SK-N-SH (cell line): ENCODE results near the gene BMPR1A. TPM values are rescaled to one million over a fixed set of nuclear protein-coding genes. Genes with fewer than 3 reads are reported as not detected.

Source experiments
- CTCF ChIA-PET: fragments of 300-600, 350-600 bp; formaldehyde crosslinking; extraction: SDS; loops from one replicate; lab custom pipeline; 2021; lab: Yijun Ruan, JAX
- POLR2A ChIA-PET: fragments of 350-600 bp; sonication (Branson Sonifier 250); formaldehyde crosslinking; extraction: SDS; loops from one replicate; lab custom pipeline; 2020; ENCODE audit warnings: antibody characterized with exemption, inconsistent platforms; lab: Yijun Ruan, JAX
- DNase-seq: peaks from one replicate; pipeline ENCODE4 v3.0.0; 2012
- H2AFZ ChIP-seq: fragments of 200-600 bp; sonication (generic); 2 replicates; pipeline ENCODE4 v1.8.1; 2016; ENCODE audit warnings: antibody characterized with exemption, mild to moderate bottlenecking, low read depth
- H3F3A ChIP-seq: fragments of 200-600 bp; sonication (generic); replicated peaks from 2 replicates; pipeline ENCODE3; 2016; ENCODE audit warnings: antibody characterized with exemption, mild to moderate bottlenecking; ENCODE audit not compliant: insufficient read depth
- H3K27ac ChIP-seq, 2 experiments: fragments of 200-500 bp in 1 of 2; fragments of 200-600 bp in 1 of 2; sonication (Bioruptor generic) in 1 of 2; sonication (generic), shearing (Covaris generic) in 1 of 2; 2 replicates each; pipeline versions ENCODE4 v1.5.1 to v1.6.1; 2014 to 2016; ENCODE audit warnings: low read depth in 2 of 2, inconsistent platforms in 1 of 2, low read length in 1 of 2, mild to moderate bottlenecking in 1 of 2, mixed read lengths in 1 of 2
- H3K27me3 ChIP-seq: fragments of 200-600 bp; sonication (generic), shearing (Covaris generic); 2 replicates; pipeline ENCODE4 v1.6.1; 2016; ENCODE audit warnings: mixed run types; ENCODE audit not compliant: insufficient read depth
- H3K36me3 ChIP-seq, 2 experiments: fragments of 200-500 bp in 1 of 2; fragments of 200-600 bp in 1 of 2; sonication (Bioruptor generic) in 1 of 2; sonication (generic) in 1 of 2; replicated peaks in 1 of 2; 2 replicates each; pipeline versions ENCODE3 to v1.5.1; 2014 to 2016; ENCODE audit warnings: low read length in 1 of 2, mild to moderate bottlenecking in 1 of 2; ENCODE audit not compliant: insufficient read depth in 2 of 2, control insufficient read depth in 1 of 2
- H3K4me1 ChIP-seq, 2 experiments: fragments of 200-500 bp in 1 of 2; fragments of 200-600 bp in 1 of 2; sonication (Bioruptor generic) in 1 of 2; sonication (generic), shearing (Covaris generic) in 1 of 2; 2 replicates each; pipeline versions ENCODE4 v1.5.1 to v1.6.1; 2014 to 2016; ENCODE audit warnings: low read depth in 1 of 2, low read length in 1 of 2, mixed run types in 1 of 2; ENCODE audit not compliant: insufficient read depth in 2 of 2, control insufficient read depth in 1 of 2
- H3K4me2 ChIP-seq: fragments of 200-600 bp; sonication (generic), shearing (Covaris generic); 2 replicates; pipeline ENCODE4 v1.6.1; 2017; ENCODE audit warnings: mixed run types
- H3K4me3 ChIP-seq, 2 experiments: fragments of 200-500 bp in 1 of 2; fragments of 200-600 bp in 1 of 2; sonication (Bioruptor generic) in 1 of 2; sonication (generic), shearing (Covaris generic) in 1 of 2; 2 replicates each; pipeline versions ENCODE4 v1.5.1 to v1.8.1; 2014 to 2016; ENCODE audit warnings: low read depth in 2 of 2, inconsistent platforms in 1 of 2, low read length in 1 of 2, mild to moderate bottlenecking in 1 of 2, mixed read lengths in 1 of 2, moderate library complexity in 1 of 2
- H3K79me2 ChIP-seq: fragments of 200-600 bp; sonication (generic); 2 replicates; pipeline ENCODE4 v1.8.1; 2017; ENCODE audit warnings: mild to moderate bottlenecking; ENCODE audit not compliant: insufficient read depth
- H3K9ac ChIP-seq: fragments of 200-600 bp; sonication (generic); 2 replicates; pipeline ENCODE4 v1.6.1; 2017; ENCODE audit warnings: mixed run types
- H3K9me2 ChIP-seq: fragments of 200-600 bp; sonication (generic); 2 replicates; pipeline ENCODE4 v1.6.1; 2017; ENCODE audit warnings: mixed run types
- H3K9me3 ChIP-seq: fragments of 200-600 bp; sonication (generic); 2 replicates; pipeline ENCODE4 v1.6.1; 2017; ENCODE audit warnings: mixed run types, mild to moderate bottlenecking, moderate library complexity
- H4K20me1 ChIP-seq: fragments of 200-600 bp; sonication (generic); 2 replicates; pipeline ENCODE4 v1.6.1; 2017; ENCODE audit warnings: mild to moderate bottlenecking, mixed run types; ENCODE audit not compliant: insufficient read depth
- CHD2 ChIP-seq: fragments of 150-350 bp; IDR thresholded peaks from 2 replicates; pipeline ENCODE4 v1.6.1; 2018; ENCODE audit warnings: low read length; ENCODE audit not compliant: partially characterized antibody
- ELF1 ChIP-seq: IDR thresholded peaks from 2 replicates; pipeline ENCODE4 v1.4.0; 2012
- EZH2phosphoT487 ChIP-seq: fragments of 200-600 bp; sonication (generic); IDR thresholded peaks from 2 replicates; pipeline ENCODE4 v1.6.1; 2017; ENCODE audit warnings: low read depth, mixed run types, mild to moderate bottlenecking, antibody characterized with exemption, moderate library complexity, borderline replicate concordance
- FOXM1 ChIP-seq: IDR thresholded peaks from 2 replicates; pipeline ENCODE4 v1.4.0; 2012; ENCODE audit warnings: low read depth, mild to moderate bottlenecking
- GATA2 ChIP-seq: sonication (generic); formaldehyde crosslinking; IDR thresholded peaks from 2 replicates; pipeline ENCODE4 v1.5.0; 2020; ENCODE audit warnings: mild to moderate bottlenecking, missing genetic modification reagents
- MEF2A ChIP-seq: IDR thresholded peaks from 2 replicates; pipeline ENCODE4 v1.4.0; 2012; ENCODE audit warnings: low read depth, borderline replicate concordance
- MXI1 ChIP-seq: IDR thresholded peaks from 2 replicates; pipeline ENCODE4 v1.6.1; 2012; ENCODE audit warnings: mild to moderate bottlenecking, low read depth, low read length, improper control_type of control experiment
- NRF1 ChIP-seq: IDR thresholded peaks from 2 replicates; pipeline ENCODE4 v1.6.1; 2012; ENCODE audit warnings: low read depth, mild to moderate bottlenecking, low read length
- PBX3 ChIP-seq: IDR thresholded peaks from 2 replicates; pipeline ENCODE4; 2012
- POLR2AphosphoS5 ChIP-seq: IDR thresholded peaks from 2 replicates; pipeline ENCODE4 v1.6.1; 2012; ENCODE audit warnings: low read depth, low read length
- RAD21 ChIP-seq: IDR thresholded peaks from 2 replicates; pipeline ENCODE4 v1.6.1; 2012; ENCODE audit warnings: mild to moderate bottlenecking, low read length
- RXRA ChIP-seq: IDR thresholded peaks from 2 replicates; pipeline ENCODE4 v1.4.0; 2012; ENCODE audit warnings: low read depth, mild to moderate bottlenecking, borderline replicate concordance
- SIN3A ChIP-seq: IDR thresholded peaks from 2 replicates; pipeline ENCODE4 v1.6.1; 2012; ENCODE audit warnings: low read depth, mild to moderate bottlenecking, low read length, moderate library complexity, borderline replicate concordance
- TAF1 ChIP-seq: IDR thresholded peaks from 2 replicates; pipeline ENCODE4 v1.6.1; 2012; ENCODE audit warnings: low read depth, mild to moderate bottlenecking, low read length, moderate library complexity, borderline replicate concordance
- ZBTB33 ChIP-seq: IDR thresholded peaks from 2 replicates; pipeline ENCODE4 v1.4.0; 2012; ENCODE audit warnings: low read depth, borderline replicate concordance
- WGBS: methylation state at CpG from one replicate; pipeline ENCODE4 v1.1.6; 2017; ENCODE audit warnings: low lambda C conversion rate; 5-methylcytosine and 5-hydroxymethylcytosine counted together
- polyA plus RNA-seq, 3 experiments: library from polyadenylated mRNA; depleted of rRNA; stranded (reverse); fragments of >200 nt; gene quantifications; 2 replicates each; pipeline ENCODE4 v1.2.3, GENCODE V29; 2012
- TF ChIP-seq, protein P1 (sequence below): fragments of 150-350 bp; IDR thresholded peaks from 2 replicates; pipeline ENCODE4 v1.6.1; 2016; ENCODE audit warnings: mild to moderate bottlenecking, low read depth, low read length
- TF ChIP-seq, protein P2 (sequence below): IDR thresholded peaks from 2 replicates; pipeline ENCODE4 v1.6.1; 2012; ENCODE audit warnings: mild to moderate bottlenecking, low read depth, low read length, moderate library complexity

BMPR1A gene
- polyA plus RNA-seq, 1 of the 3 experiments (the other 2 are of a cell fraction), result 12.7 TPM

- Histone ChIP-seq H3F3A (no peaks in the 10 kb centered on the region), H3K27me3 (no peaks in the 10 kb centered on the region), H2AFZ (no peak overlapping the region), H3K4me2 (no peak overlapping the region), H3K9ac (no peak overlapping the region), H3K4me3 (no peak overlapping the region), H3K36me3 (no peaks in the 10 kb centered on the region), H3K4me1 (peaks cover 6 to 11% of the 10 kb centered on the region in 2 experiments; a peak in 2 of 4 replicates), H3K79me2 (no peaks in the 10 kb centered on the region), H3K9me2 (no peaks in the 10 kb centered on the region), H4K20me1 (no peaks in the 10 kb centered on the region), H3K27ac (no peak overlapping the region), H3K9me3 (no peaks in the 10 kb centered on the region)
- ChIA-PET POLR2A (no interaction called here), CTCF (interaction anchor here (0.6 to 2.6 kb wide), 4 partner anchors 9 to 266 kb away, joined by 3 to 9 read pairs (median 4); no protein-coding TSS in a partner anchor)
- 85% methylated on average over 7 of the region's 13 CpGs for WGBS
- no peak for TF ChIP-seq ELF1
- no peak for TF ChIP-seq FOXM1
- TF ChIP-seq, protein P1, sequence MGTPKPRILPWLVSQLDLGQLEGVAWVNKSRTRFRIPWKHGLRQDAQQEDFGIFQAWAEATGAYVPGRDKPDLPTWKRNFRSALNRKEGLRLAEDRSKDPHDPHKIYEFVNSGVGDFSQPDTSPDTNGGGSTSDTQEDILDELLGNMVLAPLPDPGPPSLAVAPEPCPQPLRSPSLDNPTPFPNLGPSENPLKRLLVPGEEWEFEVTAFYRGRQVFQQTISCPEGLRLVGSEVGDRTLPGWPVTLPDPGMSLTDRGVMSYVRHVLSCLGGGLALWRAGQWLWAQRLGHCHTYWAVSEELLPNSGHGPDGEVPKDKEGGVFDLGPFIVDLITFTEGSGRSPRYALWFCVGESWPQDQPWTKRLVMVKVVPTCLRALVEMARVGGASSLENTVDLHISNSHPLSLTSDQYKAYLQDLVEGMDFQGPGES, result no peak
- TF ChIP-seq EZH2phosphoT487, result no peak
- TF ChIP-seq TAF1, result no peak
- no peak for TF ChIP-seq NRF1
- TF ChIP-seq SIN3A, result no peak
- no peak for TF ChIP-seq MEF2A
- no peak for TF ChIP-seq CHD2
- TF ChIP-seq ZBTB33, result no peak
- TF ChIP-seq PBX3, result no peak
- TF ChIP-seq GATA2 (CRISPR knock-in tag), result no peak
- TF ChIP-seq RXRA, result no peak
- TF ChIP-seq POLR2AphosphoS5, result no peak
- TF ChIP-seq RAD21, result no peak
- TF ChIP-seq MXI1, result no peak
- TF ChIP-seq, protein P2, sequence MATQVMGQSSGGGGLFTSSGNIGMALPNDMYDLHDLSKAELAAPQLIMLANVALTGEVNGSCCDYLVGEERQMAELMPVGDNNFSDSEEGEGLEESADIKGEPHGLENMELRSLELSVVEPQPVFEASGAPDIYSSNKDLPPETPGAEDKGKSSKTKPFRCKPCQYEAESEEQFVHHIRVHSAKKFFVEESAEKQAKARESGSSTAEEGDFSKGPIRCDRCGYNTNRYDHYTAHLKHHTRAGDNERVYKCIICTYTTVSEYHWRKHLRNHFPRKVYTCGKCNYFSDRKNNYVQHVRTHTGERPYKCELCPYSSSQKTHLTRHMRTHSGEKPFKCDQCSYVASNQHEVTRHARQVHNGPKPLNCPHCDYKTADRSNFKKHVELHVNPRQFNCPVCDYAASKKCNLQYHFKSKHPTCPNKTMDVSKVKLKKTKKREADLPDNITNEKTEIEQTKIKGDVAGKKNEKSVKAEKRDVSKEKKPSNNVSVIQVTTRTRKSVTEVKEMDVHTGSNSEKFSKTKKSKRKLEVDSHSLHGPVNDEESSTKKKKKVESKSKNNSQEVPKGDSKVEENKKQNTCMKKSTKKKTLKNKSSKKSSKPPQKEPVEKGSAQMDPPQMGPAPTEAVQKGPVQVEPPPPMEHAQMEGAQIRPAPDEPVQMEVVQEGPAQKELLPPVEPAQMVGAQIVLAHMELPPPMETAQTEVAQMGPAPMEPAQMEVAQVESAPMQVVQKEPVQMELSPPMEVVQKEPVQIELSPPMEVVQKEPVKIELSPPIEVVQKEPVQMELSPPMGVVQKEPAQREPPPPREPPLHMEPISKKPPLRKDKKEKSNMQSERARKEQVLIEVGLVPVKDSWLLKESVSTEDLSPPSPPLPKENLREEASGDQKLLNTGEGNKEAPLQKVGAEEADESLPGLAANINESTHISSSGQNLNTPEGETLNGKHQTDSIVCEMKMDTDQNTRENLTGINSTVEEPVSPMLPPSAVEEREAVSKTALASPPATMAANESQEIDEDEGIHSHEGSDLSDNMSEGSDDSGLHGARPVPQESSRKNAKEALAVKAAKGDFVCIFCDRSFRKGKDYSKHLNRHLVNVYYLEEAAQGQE, result no peak
- DNase-seq, result no peak
These were observed 198.5 kb downstream of the BMPR1A start for GRCh38 chr10:86954681-86955500.
